CD14-positive monocyte (primary cell): ENCODE results near the gene PRPF19. TPM values are rescaled to one million over a fixed set of nuclear protein-coding genes. Genes with fewer than 3 reads are reported as not detected.

Source experiments
- polyA plus RNA-seq, 3 donors: library from polyadenylated mRNA; depleted of rRNA in 1 of 3; unstranded in 2 of 3; stranded (reverse) in 1 of 3; fragments of 300-500 nt in 2 of 3; fragments of >200 nt in 1 of 3; fragmentation: Illumina TruSeq in 2 of 3; gene quantifications; 1 replicate in 2 of 3; 2 replicates in 1 of 3; pipeline ENCODE4 v1.2.3, GENCODE V29; 2012 to 2021

The PRPF19 gene
- polyA plus RNA-seq, 3 donors, result 7.8 to 33.2 (median 12.2) TPM

Other genes with a start within 250 kb of the PRPF19 start
- gene MS4A8, start 207.0 kb downstream of the PRPF19 start, polyA plus RNA-seq, result not detected
- gene MS4A18, start 181.9 kb downstream of the PRPF19 start, polyA plus RNA-seq, result not detected
- gene MS4A15, start 149.7 kb downstream of the PRPF19 start, polyA plus RNA-seq, result not detected
- gene MS4A10, start 121.3 kb downstream of the PRPF19 start, polyA plus RNA-seq, result not detected
- gene CCDC86, start 64.5 kb downstream of the PRPF19 start, polyA plus RNA-seq, result 10 to 100 TPM in 1 of 3 donors, 1 to 10 TPM in 2; 7.2 to 10.2 (median 8.3) TPM
- under 1 TPM; 0.32 to 0.65 (median 0.46) TPM for gene PTGDR2, start 50.6 kb downstream of the PRPF19 start, polyA plus RNA-seq
- under 1 TPM in 2 of 3 donors, not detected in 1; 0.09 to 0.40 TPM for gene ZP1, start 39.0 kb downstream of the PRPF19 start, polyA plus RNA-seq
- gene TMEM109, start 7.6 kb upstream of the PRPF19 start, polyA plus RNA-seq, result 100 to 1,000 TPM in 2 of 3 donors, 10 to 100 TPM in 1; 22.7 to 112 (median 110) TPM
- under 1 TPM; 0.01 to 0.31 (median 0.21) TPM for gene TMEM132A, start 17.9 kb upstream of the PRPF19 start, polyA plus RNA-seq
- gene SLC15A3, start 45.6 kb upstream of the PRPF19 start, polyA plus RNA-seq, result 100 to 1,000 TPM in 1 of 3 donors, 10 to 100 TPM in 2; 27.1 to 121 (median 35.0) TPM
- under 1 TPM; 0.09 to 0.39 (median 0.39) TPM for gene CD6, start 65.1 kb upstream of the PRPF19 start, polyA plus RNA-seq
- gene CD5, start 195.9 kb upstream of the PRPF19 start, polyA plus RNA-seq, result under 1 TPM in 2 of 3 donors, not detected in 1; 0.34 to 0.61 TPM